Activated CD8-positive, alpha-beta memory T cell treated with anti-CD3 and anti-CD28 coated beads for 36 hours (primary cell): ENCODE measurements around the gene DPY19L3. TPM values are rescaled to one million over a fixed set of nuclear protein-coding genes. Genes with fewer than 3 reads are reported as not detected.
"Not testable (repeated sequence)": the region's sequence is repeated elsewhere in the genome, so short reads cannot be mapped to it uniquely, and the experiment has no call there.

Experiments used
- CTCF ChIA-PET: fragments of 350-600 bp; sonication (Branson Sonifier 250); formaldehyde crosslinking; loops from one replicate; lab custom pipeline; 2021; ENCODE audit warnings: antibody characterized with exemption; lab: Charles Lee
- POLR2A ChIA-PET: fragments of 350-600 bp; sonication (Branson Sonifier 250); formaldehyde crosslinking; loops from one replicate; lab custom pipeline; 2021; ENCODE audit warnings: antibody characterized with exemption; lab: Charles Lee
- total RNA-seq, 2 experiments: library from RNA; stranded (reverse); gene quantifications; one replicate each; pipeline ENCODE4 v1.2.3, GENCODE V29; 2021

Gene DPY19L3, protein sequence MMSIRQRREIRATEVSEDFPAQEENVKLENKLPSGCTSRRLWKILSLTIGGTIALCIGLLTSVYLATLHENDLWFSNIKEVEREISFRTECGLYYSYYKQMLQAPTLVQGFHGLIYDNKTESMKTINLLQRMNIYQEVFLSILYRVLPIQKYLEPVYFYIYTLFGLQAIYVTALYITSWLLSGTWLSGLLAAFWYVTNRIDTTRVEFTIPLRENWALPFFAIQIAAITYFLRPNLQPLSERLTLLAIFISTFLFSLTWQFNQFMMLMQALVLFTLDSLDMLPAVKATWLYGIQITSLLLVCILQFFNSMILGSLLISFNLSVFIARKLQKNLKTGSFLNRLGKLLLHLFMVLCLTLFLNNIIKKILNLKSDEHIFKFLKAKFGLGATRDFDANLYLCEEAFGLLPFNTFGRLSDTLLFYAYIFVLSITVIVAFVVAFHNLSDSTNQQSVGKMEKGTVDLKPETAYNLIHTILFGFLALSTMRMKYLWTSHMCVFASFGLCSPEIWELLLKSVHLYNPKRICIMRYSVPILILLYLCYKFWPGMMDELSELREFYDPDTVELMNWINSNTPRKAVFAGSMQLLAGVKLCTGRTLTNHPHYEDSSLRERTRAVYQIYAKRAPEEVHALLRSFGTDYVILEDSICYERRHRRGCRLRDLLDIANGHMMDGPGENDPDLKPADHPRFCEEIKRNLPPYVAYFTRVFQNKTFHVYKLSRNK
- 10 to 100 TPM; 19.1 to 20.9 TPM for total RNA-seq

DNA sequence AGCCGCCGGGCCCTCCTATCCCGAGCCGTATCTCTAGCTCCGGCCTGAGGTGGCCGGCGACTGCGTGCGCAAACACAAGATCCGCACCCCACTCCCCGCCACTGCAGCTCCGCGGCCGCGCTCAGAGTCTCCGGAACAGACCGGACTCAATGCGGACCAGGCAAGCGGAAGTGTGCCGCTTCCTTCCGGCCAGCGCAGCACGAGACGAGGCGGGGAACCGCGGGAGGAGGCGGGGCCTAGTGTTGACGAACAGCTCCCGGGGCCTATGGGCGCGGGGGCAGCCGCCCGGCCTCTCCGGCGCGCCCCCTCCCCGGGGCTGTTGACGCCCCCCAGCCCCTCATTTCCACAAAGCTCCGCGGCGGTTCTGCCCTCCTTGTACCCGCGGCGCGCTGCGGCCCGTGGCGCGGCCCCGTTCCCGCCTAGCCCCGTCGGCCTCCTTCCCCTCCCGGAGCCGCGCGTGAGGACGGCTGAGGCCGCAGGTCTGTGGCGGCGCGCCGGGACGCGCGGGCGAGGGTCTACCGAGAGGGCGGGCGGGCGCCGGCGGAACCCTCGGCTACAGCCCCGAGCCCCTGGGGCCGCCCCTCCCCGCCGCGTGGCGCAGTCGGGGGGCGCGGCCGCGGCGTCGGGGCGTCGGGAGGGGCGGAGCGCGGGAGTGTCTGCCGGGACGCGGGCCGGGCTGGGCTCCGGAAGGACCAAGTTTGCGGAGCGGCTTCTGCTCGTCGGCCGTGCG lies at the start of gene DPY19L3:
DPY19L3 (plus strand) TSS at position 340 of the 730 bp plus-strand sequence. CDS start 2,484 bp downstream, outside the sequence.
- ChIA-PET CTCF (interaction anchor here (0.6 to 0.7 kb wide), 2 partner anchors 53 to 57 kb away, joined by 3 to 5 read pairs; no protein-coding TSS in a partner anchor), POLR2A (interaction anchor here (0.6 to 1.6 kb wide), 4 partner anchors 13 to 1826 kb away, joined by 3 to 9 read pairs (median 4); partner anchors contain the start of genes PDCD5 and ZNF507)

DNA sequence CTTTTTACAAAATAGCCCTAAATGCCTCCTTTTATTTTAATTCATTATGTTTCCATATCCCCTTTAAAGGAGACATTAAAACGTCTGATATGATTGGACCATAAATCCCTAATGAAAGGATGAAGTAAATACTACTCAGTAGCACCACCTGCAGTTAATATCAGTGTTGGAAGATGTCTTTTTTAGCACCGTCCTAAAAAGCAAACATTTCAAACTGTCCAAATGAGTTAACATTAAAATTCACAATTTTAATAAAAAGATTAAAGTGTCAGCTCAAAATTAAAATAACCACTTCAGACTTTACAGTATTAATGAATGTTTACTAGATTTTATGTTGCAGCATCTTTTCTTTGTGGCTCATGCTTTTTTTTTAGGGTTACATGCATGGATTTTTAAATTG lies 47.9 kb upstream of the DPY19L3 start:
- ChIA-PET POLR2A (no interaction called here), CTCF (no interaction called here)

DNA sequence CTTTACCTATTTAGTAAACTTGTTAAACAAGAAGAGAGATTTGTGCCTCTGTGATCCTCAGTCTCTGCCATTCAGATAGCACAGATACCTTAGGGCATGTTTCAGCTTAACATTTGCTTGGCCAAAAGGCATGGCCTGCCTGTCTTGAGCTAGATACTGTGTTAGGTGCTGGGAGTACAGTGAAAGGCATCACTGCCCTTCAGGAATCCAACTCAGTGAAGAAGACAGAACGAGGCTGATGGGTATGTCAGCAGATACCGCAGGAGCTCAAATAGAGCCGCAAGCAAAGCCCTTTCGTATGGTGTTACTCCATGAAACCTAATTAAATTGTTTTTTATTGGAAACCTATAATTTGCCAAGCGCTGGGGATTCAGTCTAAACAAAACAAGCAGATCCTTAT lies 47.2 kb upstream of the DPY19L3 start:
- POLR2A ChIA-PET: no interaction called here
- CTCF ChIA-PET: no interaction called here

DNA sequence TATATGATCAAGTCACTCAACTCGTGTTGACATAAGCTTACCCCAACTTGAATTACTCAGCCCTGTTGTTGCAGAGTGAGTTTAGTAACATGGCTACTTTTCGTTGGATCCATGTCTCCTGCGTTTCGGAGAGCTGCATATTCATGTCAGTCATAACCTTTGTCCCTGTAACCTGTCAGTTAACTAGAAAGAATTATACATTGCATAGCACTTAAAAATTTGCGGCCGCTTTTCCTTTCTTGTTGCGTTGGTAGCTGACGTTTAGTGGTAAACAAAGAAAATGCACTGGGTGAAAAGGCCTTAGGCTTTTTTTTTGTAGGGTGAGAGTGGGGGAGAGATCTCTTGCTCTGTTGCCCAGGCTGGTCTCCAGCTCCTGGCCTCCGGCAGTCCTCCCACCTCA lies 46.0 kb upstream of the DPY19L3 start:
- ChIA-PET CTCF (interaction anchor here (0.9 kb wide), 1 partner anchor 210 kb away, joined by 3 read pairs; no protein-coding TSS in a partner anchor), POLR2A (no interaction called here)

DNA sequence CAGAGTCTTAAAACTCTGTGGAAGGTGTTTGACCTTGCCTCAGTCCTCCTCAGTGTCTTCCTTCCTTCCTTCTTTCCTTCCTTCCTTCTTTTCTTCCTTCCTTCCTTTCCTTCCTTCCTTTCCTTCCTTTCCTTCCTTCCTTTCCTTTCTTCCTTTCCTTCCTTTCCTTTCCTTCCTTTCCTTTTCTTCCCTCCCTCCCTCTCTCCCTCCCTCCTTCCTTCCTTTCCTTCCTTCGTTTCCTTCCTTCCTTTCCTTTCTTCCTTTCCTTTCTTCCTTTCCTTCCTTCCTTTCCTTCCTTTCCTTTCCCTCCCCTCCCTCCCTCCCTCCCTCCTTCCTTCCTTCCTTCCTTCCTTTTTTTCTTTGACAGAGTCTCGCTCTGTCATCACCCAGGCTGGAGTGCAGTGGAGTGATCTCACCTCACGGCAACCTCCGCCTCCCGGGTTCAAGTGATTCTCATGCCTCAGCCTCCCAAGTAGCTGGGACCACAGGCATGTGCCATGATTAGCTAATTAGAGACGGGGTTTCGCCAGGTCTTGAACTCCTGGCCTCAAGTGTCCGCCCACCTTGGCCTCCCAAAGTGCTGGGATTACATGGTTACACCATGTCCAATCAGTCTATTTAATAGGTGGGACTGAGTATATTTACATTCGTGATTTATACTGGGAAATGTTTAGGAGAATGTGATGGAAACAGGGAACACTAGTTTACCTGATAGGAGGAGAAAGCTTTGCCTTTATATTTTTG lies 43.8 kb upstream of the DPY19L3 start:
- ChIA-PET POLR2A (no interaction called here), CTCF (no interaction called here)

DNA sequence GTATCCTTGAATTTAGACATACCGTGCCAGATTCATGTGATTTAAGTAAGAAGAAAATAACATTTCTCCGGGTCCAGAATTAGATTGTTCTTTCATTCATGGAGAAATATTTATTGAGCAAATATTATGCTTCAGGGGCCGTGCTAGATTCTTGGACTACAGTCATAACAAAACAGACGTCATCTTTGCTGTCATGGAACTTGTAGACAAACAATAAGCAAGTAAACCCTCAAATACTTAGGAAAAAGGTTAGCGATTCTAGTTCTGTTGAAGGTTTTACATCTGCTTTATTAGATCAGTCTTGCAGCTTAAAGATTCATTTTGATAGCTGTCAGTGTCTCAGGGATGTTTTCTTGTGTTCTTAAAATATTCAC lies 43.3 kb upstream of the DPY19L3 start:
- ChIA-PET CTCF (no interaction called here), POLR2A (no interaction called here)

DNA sequence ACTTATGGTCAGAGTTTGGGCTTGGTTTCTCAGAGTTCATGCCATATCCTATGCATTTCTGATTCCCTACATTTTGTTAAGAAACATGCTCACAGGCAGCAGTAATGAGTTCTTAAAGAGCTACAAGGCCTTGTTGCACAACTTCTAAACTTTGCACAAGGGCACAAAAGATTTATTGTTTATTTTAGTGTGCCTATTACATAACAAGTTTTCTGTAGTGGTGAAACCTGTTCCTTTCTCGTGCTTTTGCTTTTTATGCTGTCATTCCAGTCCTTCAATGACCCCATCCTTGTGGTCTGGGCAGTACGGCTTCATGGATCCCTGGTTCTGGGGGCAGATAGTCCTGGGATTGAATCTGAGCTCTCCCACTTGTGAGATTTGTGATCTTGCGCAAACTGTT lies 42.4 kb upstream of the DPY19L3 start:
- POLR2A ChIA-PET: no interaction called here
- CTCF ChIA-PET: interaction anchor here (0.8 kb wide), 1 partner anchor 23 kb away, joined by 3 read pairs; no protein-coding TSS in a partner anchor

DNA sequence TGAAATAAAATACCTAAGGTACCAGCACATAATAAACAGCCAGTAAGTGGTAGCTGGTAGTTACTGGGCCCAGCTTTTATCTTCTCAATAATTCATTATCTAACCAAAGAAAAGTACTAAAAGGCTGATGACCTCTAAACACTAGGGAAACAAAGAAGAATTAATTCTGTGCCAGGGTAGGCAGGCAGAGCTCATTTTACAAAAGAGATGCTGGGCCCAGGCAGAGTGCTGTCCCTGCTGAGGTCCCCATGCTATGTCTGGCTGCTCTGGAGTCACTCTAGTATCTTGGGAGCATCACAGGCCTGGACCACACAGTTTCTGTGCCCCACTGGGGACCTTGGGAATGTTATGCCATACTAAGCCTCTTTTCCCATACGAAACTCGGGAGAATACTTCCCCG lies 41.9 kb upstream of the DPY19L3 start:
- ChIA-PET CTCF (interaction anchor here (0.8 kb wide), 1 partner anchor 24 kb away, joined by 3 read pairs; no protein-coding TSS in a partner anchor), POLR2A (no interaction called here)

DNA sequence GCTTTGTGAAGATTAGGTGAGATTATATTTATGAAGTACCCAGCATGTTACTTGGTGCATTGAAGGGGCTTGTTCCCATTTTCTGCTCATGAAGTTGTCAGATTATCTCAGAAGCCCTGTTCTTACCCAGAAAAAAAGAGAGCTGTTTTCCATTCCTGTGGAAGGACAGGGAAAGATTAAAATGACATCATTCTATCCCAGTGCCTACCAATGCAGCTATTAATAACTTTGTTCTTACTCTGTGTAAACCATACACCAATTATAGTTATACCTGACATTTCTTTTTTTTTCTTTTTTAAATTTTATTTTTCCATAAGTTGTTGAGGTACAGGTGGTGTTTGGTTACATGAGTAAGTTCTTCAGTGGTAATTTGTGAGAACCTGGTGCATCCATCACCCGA lies 41.5 kb upstream of the DPY19L3 start:
- ChIA-PET CTCF (no interaction called here), POLR2A (no interaction called here)

DNA sequence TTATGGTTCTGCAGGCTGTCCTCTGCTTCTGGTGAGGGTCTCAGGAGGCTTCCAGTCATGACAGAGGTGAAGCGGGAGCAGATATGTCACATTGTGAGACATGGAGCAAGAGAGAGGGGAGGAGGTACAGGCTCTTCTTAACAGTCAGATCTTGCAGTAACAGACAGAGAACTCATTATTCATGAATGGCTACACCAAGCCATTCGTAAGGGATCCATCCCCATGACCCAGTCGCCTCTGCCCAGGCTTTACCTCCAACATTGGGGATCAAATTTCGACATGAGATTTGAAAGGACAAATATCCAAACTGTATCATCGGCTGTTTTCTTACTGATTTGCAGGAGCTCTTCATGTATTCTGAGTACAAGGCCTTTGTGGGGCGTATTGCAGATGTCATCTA lies 38.5 kb upstream of the DPY19L3 start:
- POLR2A ChIA-PET: no interaction called here

DNA sequence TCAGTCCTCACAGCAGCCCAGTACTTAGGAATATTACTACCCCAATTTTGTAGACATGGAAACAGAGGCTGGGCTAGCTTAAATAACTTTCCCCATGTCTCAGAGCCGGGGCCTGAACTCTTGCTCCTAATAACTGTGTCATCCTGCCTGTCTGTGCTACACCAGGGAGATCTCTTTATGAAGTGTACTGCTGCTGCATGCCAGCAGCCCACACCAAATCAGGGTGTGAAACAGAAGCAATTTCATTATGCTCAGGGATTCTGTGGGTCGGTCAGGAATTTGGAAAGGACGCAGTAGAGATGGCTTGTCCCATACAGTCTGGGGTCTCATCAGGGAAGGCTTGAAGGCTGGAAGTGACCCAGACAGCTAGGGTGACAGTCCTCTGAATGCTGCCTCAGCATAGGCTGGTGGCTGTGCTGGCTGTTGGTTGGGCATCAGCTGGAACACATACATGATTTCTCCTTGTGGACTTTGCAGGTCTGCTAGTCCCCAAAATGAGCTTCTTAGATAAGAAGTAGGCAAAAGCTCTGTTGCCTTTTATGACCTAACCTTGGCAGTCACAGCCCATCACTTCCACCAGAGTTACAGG lies 37.5 kb upstream of the DPY19L3 start:
- CTCF ChIA-PET: no interaction called here

More for the DNA sequence above, 38.5 kb upstream of the DPY19L3 start:
- CTCF ChIA-PET: no interaction called here

DNA sequence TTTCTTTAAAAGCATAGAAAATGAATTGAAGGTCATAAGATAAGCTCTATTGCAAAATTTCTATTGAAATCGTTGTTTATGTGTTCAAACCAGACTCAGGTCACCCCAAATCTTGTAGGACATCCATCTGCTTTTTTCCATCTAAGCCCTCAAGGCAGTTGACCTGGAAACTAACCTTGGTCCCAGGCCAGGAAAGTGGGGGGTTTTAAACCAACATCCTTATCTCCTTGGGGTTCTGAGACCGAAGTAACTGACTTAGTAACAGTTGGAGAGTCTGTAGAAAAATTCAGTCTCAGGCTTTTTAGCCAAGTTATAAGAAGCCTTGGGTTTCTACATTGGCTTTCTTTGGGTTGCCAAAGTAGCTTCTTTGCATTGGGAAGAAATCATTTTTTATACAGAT lies 36.8 kb upstream of the DPY19L3 start:
- CTCF ChIA-PET: no interaction called here

More for the DNA sequence above, 37.5 kb upstream of the DPY19L3 start:
- POLR2A ChIA-PET: no interaction called here

DNA sequence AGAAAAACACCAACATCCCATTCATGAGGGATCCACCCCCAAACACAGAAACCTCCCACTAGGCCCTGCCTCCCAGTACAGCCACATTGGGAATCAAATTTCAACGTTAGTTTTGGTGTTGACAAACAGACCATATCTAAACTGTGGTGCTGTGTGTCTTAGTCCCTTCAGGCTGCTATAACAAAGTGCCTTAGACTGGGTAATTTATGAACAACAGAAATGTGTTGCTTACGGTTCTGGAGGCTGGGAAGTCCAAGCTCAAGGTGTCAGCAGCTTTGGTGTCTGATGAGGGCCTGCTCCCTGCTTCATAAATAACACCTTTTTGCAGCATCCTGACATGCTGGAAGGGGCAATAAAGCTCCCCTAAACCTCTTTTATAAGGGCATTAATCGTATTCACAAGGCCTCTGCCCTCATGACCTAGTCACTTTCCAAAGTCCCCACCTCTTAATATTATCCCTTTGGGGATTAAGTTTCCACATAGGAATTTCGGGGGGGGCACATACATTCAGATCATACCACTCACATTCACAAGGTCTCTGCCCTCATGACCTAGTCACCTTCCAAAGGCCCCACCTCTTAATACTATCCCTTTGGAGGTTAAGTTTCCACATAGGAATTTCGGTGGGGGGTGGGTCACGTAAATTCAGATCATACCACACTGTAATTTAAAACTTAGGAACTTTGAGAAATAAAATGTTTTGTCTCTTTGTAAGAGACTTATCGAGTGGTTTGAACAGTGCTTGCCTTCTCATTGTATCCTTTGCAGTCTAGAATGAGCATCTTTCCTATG lies 32.6 kb upstream of the DPY19L3 start:
- ChIA-PET POLR2A (interaction anchor here (0.5 kb wide), 1 partner anchor 688 kb away, joined by 4 read pairs; no protein-coding TSS in a partner anchor), CTCF (no interaction called here)

More for the DNA sequence above, 36.8 kb upstream of the DPY19L3 start:
- POLR2A ChIA-PET: no interaction called here

DNA sequence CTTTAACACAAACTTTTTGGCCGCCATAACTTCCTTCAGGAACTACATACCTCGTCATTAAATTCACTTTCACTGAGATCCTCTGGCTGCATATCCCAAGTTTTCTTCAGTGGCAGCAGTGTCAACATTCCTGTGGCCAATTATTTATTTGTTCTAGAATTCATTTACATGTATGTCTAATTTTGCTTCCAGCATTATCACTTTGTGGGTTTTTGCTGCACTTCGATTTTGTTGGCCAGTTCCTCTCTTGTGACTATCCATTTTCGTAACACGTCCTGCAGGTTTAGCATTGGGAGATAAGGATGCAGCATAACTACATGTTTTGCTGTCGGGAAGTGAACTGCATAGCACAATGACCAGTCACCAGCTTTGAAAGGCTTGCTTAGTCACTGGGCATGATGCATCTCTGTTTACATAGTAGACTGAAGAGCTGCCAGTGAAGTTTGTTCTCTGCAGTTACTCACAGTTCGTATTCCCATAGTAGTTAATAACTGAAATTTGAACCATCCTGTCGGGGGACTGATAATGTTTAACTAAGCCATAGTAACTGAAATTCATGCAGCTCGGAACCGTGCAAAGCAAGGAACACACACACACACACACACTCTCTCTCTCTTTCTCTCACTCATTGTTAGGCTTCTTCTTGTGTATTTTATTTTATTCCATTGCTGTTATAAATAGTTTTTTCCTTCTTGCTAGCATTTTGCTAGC lies 31.8 kb upstream of the DPY19L3 start:
- POLR2A ChIA-PET: no interaction called here
- CTCF ChIA-PET: no interaction called here

DNA sequence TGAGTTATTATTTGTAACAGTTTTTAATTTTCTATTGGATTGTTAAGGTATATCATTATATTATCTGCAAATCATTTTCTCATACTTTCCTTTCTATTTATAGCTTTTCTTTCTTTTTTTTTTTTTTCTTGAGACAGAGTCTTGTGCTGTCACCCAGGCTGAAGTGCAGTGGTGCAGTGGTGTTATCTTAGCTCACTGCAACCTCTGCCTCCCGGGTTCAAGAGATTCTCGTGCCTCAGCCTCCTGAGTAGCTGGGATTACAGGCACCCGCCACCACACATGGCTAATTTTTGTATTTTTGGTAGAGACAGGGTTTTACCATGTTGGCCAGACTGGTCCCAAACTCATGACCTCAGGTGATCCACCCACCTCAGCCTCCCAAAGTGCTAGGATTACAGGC lies 31.2 kb upstream of the DPY19L3 start:
- POLR2A ChIA-PET, CTCF ChIA-PET: not testable (repeated sequence)

DNA sequence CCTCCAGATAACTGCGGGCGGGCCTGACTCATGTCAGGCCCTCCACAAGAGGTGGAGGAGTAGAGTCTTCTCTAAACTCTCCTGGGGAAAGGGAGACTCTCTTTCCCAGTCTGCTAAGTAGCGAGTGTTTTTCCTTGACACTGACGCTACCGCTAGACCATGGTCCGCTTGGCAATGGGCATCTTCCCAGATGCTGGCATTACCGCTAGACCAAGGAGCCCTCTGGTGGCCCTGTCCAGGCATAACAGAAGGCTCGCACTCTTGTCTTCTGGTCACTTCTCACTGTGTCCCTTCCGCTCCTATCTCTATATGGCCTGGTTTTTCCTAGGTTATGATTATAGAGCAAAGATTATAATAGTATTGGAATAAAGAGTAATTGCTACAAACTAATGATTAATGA lies 28.5 kb upstream of the DPY19L3 start:
- CTCF ChIA-PET, POLR2A ChIA-PET: not testable (repeated sequence)

DNA sequence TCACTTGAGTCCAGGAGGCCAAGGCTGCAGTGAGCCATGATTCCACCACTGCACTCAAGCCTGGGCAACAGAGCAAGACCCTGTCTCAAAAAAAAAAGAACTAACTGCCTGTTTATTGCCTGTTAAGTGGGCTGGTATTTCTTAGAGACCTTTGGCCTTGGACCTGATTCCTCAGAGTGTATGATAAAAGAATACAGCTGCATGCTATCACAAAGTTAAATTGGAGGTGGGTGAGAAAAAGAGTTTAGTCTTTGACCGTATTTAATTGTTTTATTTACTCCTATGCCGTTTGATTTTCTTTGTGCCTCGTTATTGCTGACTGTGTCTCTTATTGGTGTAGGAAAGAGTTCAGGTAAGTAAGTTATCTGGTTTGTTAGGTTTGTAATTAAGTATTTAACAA lies 25.3 kb upstream of the DPY19L3 start:
- POLR2A ChIA-PET: no interaction called here
- CTCF ChIA-PET: no interaction called here
